Pancreas (tissue), 10 donors: ENCODE measurements around the gene CDKAL1. TPM values are rescaled to one million over a fixed set of nuclear protein-coding genes. Genes with fewer than 3 reads are reported as not detected.

Source experiments
- ATAC-seq, 4 donors: fragments of 200-7000 bp; cut with Tn5 transposase; one replicate each; pipeline versions ENCODE4 v1.8.0 to v1.9.1; 2020; ENCODE audit warnings: mild to moderate bottlenecking in 4 of 4, moderate library complexity in 4 of 4
- DNase-seq, 6 donors: peaks; one replicate each; pipeline ENCODE4 v3.0.0-alpha.2; 2020
- FAIRE-seq: peaks from 2 replicates; lab custom pipeline; 2012; peaks lifted over from hg19 to GRCh38; lab: Jason Lieb, UNC
- H3K27ac ChIP-seq, 4 donors: fragments of 200-600 bp; sonication (generic); 1 replicate in 3 of 4; 2 replicates in 1 of 4; pipeline versions ENCODE4 v1.5.0 to v1.8.0; 2020
- H3K27me3 ChIP-seq, 4 donors: fragments of 200-600 bp; one replicate each; pipeline ENCODE4 v1.8.0; 2021
- H3K36me3 ChIP-seq, 3 donors: fragments of 200-600 bp; sonication (generic) in 1 of 3; one replicate each; pipeline versions ENCODE4 v1.5.0 to v1.8.0; 2020 to 2021
- H3K4me1 ChIP-seq, 3 donors: fragments of 200-600 bp; one replicate each; pipeline ENCODE4 v1.8.0; 2021
- H3K4me3 ChIP-seq, 4 donors: fragments of 200-600 bp; sonication (generic) in 2 of 4; one replicate each; pipeline versions ENCODE4 v1.5.0 to v1.8.0; 2020 to 2021
- H3K9me3 ChIP-seq, 4 donors: fragments of 200-600 bp; one replicate each; pipeline ENCODE4 v1.8.0; 2021
- WGBS, 2 donors: extraction: QIAGEN DNeasy Blood & Tissue Kit; methylation state at CpG; one replicate each; pipeline ENCODE4 v1.1.7; 2013; 5-methylcytosine and 5-hydroxymethylcytosine counted together
- intact Hi-C, 3 donors: fragments of 100-400 bp; cut with DNase I; formaldehyde crosslinking; loops; one replicate each; pipeline versions ENCODE4 v1.11.1 to v1.14.2; 2022
- polyA plus RNA-seq, 2 donors: library from polyadenylated mRNA; stranded (reverse); fragments of 200-250 nt; gene quantifications; one replicate each; pipeline ENCODE4 v1.2.3, GENCODE V29; 2013
- total RNA-seq, 6 donors: library from RNA; stranded (reverse); fragmentation: NEBNext Ultra II Directional in 4 of 6; extraction: Animal tissue kit (Norgen Biotek cat#: 25700) in 4 of 6; gene quantifications; one replicate each; pipeline versions ENCODE4 v1.2.1 to v1.2.4, GENCODE V29; 2021 to 2023
- TF ChIP-seq, protein P1 (sequence below), 4 donors: fragments of 200-600 bp; sonication (generic) in 3 of 4; IDR thresholded peaks; one replicate each; pipeline versions ENCODE4 v1.5.0 to v1.8.0; 2021; ENCODE audit warnings: antibody characterized with exemption in 4 of 4
- donor health status: healthy with polysubstance abuse.
- donor health status: DM: no; HTN: no; CAD: no; lungs with moderate emphysema.
- donor health status: DM: no; HTN: no; CAD: no.
- donor health status: control.
- donor health status: control.
- donor health status: Bipolar disorder and iron deficiency.
- donor health status: DM: yes; HTN: yes; CAD: no.
- donor health status: DM: no; HTN: no; CAD: no.
- donor health status: DM: no; HTN: no; CAD: no.
- donor health status: DM: yes; HTN: yes; CAD: no.

The CDKAL1 gene
- total and polyA plus RNA-seq, 8 donors, result 3.3 to 11.7 (median 8.2) TPM

GRCh38 chr6:21198032-21198640 is 663.9 kb downstream of the CDKAL1 start:
- no peaks in the 10 kb centered on the region for H3K9me3 ChIP-seq
- ATAC-seq, result no peak
- H3K27ac ChIP-seq, result no peak overlapping the region
- 76 to 88% methylated on average over 5 of the region's 5 CpGs for WGBS, 2 donors
- TF ChIP-seq, protein P1, sequence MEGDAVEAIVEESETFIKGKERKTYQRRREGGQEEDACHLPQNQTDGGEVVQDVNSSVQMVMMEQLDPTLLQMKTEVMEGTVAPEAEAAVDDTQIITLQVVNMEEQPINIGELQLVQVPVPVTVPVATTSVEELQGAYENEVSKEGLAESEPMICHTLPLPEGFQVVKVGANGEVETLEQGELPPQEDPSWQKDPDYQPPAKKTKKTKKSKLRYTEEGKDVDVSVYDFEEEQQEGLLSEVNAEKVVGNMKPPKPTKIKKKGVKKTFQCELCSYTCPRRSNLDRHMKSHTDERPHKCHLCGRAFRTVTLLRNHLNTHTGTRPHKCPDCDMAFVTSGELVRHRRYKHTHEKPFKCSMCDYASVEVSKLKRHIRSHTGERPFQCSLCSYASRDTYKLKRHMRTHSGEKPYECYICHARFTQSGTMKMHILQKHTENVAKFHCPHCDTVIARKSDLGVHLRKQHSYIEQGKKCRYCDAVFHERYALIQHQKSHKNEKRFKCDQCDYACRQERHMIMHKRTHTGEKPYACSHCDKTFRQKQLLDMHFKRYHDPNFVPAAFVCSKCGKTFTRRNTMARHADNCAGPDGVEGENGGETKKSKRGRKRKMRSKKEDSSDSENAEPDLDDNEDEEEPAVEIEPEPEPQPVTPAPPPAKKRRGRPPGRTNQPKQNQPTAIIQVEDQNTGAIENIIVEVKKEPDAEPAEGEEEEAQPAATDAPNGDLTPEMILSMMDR (IDR thresholded peaks at IDR 0.05), result no peak
- H3K27me3 ChIP-seq, result no peaks in the 10 kb centered on the region
- no peaks in the 10 kb centered on the region for H3K4me1 ChIP-seq
- no peak for FAIRE-seq
- no peaks in the 10 kb centered on the region for H3K36me3 ChIP-seq
- DNase-seq, result no peak
- no peak overlapping the region for H3K4me3 ChIP-seq
- intact Hi-C loops, result no loop called here

GRCh38 chr6:21199262-21199661 is 665.0 kb downstream of the CDKAL1 start:
- Histone ChIP-seq H3K27me3 (no peaks in the 10 kb centered on the region), H3K36me3 (no peaks in the 10 kb centered on the region), H3K4me1 (no peaks in the 10 kb centered on the region), H3K4me3 (no peak overlapping the region), H3K27ac (no peak overlapping the region), H3K9me3 (no peaks in the 10 kb centered on the region)
- no peak for ATAC-seq
- intact Hi-C loops, result no loop called here
- FAIRE-seq, result no peak
- 87 to 89% methylated on average over 6 of the region's 6 CpGs for WGBS, 2 donors
- no peak for DNase-seq
- TF ChIP-seq, protein P1 (IDR thresholded peaks at IDR 0.05), result no peak

GRCh38 chr6:21200134-21200870 is 666.0 kb downstream of the CDKAL1 start:
- H3K4me1 ChIP-seq, result no peaks in the 10 kb centered on the region
- H3K4me3 ChIP-seq, result no peak overlapping the region
- no peak for ATAC-seq
- no peaks in the 10 kb centered on the region for H3K27me3 ChIP-seq
- H3K36me3 ChIP-seq, result no peaks in the 10 kb centered on the region
- no peak for DNase-seq
- WGBS, 2 donors, result 67 to 75% methylated on average over 7 of the region's 7 CpGs
- H3K27ac ChIP-seq, result no peak overlapping the region
- FAIRE-seq, result no peak
- H3K9me3 ChIP-seq, result no peaks in the 10 kb centered on the region
- intact Hi-C loops, result no loop called here
- TF ChIP-seq, protein P1 (IDR thresholded peaks at IDR 0.05), result no peak

DNA sequence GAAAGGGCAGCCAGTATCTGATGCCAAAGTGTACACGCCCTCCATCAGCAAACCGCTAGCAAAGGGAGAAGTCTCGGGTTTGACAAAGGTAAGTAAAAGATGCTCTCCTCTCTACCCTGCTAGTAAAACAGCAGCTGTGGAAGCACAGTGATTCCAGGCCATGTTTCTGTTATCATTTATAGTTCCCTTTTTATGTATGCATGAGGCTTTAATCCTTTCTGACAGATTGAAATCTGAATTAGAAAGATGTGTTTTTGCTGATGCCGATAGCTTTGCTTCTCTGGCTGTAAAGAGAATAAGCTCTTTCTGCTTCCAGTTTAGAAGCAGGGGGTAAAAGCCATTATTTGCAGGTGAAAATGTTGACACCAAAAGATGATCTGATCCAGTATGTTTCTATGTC is 666.9 kb downstream of the CDKAL1 start:
- FAIRE-seq, result no peak
- H3K27me3 ChIP-seq, result no peaks in the 10 kb centered on the region
- H3K4me3 ChIP-seq, result no peak overlapping the region
- no peak for DNase-seq
- TF ChIP-seq, protein P1 (IDR thresholded peaks at IDR 0.05), result no peak
- intact Hi-C loops, result no loop called here
- H3K9me3 ChIP-seq, result no peaks in the 10 kb centered on the region
- WGBS, 2 donors, result 86 to 97% methylated on average over 4 of the region's 4 CpGs
- no peak overlapping the region for H3K27ac ChIP-seq
- H3K36me3 ChIP-seq, result no peaks in the 10 kb centered on the region
- ATAC-seq, result no peak
- no peaks in the 10 kb centered on the region for H3K4me1 ChIP-seq
